K562 (cell line): ENCODE results near the gene IRS1.

Source experiments
- FOXA1 ChIP-seq: fragments of 450-650 bp; IDR thresholded peaks from 2 replicates; pipeline ENCODE4 v1.6.1; 2016; ENCODE audit warnings: mild to moderate bottlenecking, borderline replicate concordance
- GABPB1 ChIP-seq: sonication (generic); formaldehyde crosslinking; IDR thresholded peaks from 2 replicates; pipeline ENCODE4 v1.8.0; 2022; ENCODE audit warnings: mild to moderate bottlenecking, missing genetic modification reagents
- STAG1 ChIP-seq: sonication (generic); formaldehyde crosslinking; IDR thresholded peaks from 2 replicates; pipeline ENCODE4 v1.5.0; 2020; ENCODE audit warnings: missing genetic modification reagents, borderline replicate concordance
- STAT5A ChIP-seq: IDR thresholded peaks from 2 replicates; pipeline ENCODE4 v1.6.1; 2012; ENCODE audit warnings: low read length, inconsistent platforms, borderline replicate concordance
- ZNF274 ChIP-seq: IDR thresholded peaks from 2 replicates; pipeline ENCODE4 v1.6.1; 2011; ENCODE audit warnings: low read depth, mild to moderate bottlenecking, low read length, moderate library complexity, borderline replicate concordance
- TF ChIP-seq, protein P1 (sequence below), 3 experiments: IDR thresholded peaks in 2 of 3; conservative IDR thresholded peaks in 1 of 3; 2 replicates each; pipeline ENCODE4 v1.5.1; 2011 to 2012; ENCODE audit warnings: low read length in 3 of 3, mild to moderate bottlenecking in 3 of 3, control low read depth in 2 of 3, improper control_type of control experiment in 1 of 3, inconsistent platforms in 1 of 3, low read depth in 1 of 3, mixed read lengths in 1 of 3, moderate library complexity in 1 of 3; ENCODE audit not compliant: insufficient read depth in 2 of 3

DNA sequence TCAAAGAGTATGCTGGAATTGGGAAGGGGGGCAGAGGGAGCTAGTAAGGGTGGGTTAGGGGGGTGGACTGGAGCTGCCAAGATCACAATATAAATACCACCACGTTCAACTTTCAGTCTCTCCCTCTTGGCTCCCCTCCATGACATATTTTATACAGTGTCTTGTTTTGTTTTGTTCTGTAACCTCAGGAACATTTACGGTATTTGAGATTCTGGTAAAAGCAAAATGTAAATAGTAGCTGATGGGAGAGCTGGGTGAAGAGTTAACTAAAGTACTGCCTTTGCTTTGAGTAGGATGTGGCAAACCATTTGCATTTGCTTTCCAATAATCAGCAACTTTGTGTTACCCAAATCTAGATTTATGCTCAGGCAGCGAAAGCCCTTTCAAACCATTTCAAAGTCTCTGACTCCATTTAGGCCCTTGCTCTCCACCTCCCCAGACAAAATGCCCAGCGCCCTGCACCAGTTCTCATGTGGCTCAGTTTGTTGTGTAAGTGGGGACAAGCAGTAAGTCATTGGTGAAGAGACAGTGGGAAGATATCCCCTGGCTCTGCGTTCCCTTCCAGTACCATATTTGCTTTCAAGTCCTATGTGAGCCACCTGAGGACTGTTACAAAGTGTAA is 17.4 kb downstream of the IRS1 start:
- TF ChIP-seq FOXA1 (no peak), ZNF274 (no peak), GABPB1 (CRISPR knock-in tag) (no peak), STAG1 (CRISPR knock-in tag) (no peak), STAT5A (no peak)
- TF ChIP-seq, protein P1, sequence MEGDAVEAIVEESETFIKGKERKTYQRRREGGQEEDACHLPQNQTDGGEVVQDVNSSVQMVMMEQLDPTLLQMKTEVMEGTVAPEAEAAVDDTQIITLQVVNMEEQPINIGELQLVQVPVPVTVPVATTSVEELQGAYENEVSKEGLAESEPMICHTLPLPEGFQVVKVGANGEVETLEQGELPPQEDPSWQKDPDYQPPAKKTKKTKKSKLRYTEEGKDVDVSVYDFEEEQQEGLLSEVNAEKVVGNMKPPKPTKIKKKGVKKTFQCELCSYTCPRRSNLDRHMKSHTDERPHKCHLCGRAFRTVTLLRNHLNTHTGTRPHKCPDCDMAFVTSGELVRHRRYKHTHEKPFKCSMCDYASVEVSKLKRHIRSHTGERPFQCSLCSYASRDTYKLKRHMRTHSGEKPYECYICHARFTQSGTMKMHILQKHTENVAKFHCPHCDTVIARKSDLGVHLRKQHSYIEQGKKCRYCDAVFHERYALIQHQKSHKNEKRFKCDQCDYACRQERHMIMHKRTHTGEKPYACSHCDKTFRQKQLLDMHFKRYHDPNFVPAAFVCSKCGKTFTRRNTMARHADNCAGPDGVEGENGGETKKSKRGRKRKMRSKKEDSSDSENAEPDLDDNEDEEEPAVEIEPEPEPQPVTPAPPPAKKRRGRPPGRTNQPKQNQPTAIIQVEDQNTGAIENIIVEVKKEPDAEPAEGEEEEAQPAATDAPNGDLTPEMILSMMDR (IDR thresholded peaks at IDR 0.05 in 2 of 3, conservative IDR thresholded peaks at IDR 0.05 in 1 of 3; ENCODE audit: insufficient read depth in 2 of 3, low read depth in 1 of 3, low read length in 3 of 3): no peak
